ENCODE results near the gene PLPP4.

PLPP4 gene

DNA sequence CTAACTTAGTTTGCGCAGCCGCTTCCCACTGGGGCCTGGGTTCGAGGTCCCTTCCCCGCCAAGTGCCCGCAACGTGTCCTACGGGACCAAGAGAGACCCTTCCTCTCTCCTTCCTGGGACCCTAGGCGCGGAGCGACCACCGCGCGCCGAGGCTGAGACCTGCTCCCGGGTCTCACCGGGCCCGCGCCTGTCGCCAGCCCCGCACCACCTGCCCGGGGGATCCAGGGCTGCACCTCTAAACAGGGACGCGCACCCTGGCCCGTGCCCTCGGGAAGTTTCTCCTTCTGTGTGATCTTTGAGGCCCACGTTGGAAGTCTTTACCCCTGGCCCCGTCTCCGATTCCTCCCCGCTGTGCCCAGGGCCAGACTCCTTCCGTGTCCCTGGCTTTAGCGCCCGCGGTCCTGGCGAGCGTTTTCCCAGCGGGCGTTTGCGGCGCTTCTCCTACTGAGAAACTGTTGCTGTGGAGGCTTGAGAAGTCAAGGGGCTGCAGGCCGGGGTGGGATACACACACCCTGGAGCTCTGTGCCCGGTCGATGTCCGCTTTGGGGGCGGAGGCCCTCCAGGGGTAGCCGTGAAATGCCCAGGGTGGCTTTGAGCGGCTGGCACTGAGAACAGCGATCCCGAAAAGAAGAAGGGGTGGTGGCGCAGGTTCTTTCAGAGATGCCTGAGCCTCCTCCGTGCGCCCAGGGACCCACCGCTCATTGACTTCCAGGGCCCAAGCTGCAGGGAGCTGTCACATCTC is 575 bp downstream of the PLPP4 start:
- no peak for DNase-seq (ENCODE audit: low spot score)

DNA sequence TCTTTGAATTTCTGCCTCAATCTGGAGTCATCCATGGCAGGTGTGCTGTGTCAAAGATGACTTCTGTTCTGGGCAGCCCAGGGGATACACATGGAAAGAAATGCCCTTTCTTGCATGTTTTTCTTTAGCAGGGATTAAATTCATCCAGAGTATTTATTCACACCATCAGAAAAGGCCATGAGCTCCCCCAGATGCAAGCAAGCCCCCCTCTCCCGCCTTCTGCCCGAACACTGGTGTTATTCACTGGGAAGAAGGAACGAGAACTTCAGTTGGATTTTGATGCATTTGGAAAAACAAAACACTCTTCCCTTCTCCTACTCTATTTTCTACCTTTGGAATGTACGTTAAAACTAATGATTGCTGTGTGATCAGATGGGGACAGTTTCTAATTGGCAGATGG is 1.4 kb downstream of the PLPP4 start:
- DNase-seq (ENCODE audit: low spot score) = no peak

DNA sequence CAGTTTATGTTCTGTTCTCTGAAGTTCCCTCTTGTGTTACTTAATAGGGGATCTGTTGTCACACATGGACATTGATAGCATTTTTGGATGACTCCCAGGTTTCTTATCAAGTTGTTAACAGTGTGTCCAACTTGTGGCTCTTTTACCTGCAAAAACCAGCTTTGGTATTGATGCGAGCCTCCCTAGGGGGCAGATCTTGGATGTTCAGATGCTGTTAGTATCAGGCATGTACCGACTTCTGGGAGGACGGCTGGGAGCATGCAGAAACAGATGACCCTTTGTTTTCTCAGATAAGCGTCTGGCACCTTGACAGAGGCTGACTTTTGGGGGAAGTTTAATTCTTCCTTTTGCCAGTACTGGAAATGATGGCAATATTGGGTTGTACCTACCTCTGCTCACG is 2.2 kb downstream of the PLPP4 start:
- DNase-seq (ENCODE audit: low spot score) = peak; percentile 30

DNA sequence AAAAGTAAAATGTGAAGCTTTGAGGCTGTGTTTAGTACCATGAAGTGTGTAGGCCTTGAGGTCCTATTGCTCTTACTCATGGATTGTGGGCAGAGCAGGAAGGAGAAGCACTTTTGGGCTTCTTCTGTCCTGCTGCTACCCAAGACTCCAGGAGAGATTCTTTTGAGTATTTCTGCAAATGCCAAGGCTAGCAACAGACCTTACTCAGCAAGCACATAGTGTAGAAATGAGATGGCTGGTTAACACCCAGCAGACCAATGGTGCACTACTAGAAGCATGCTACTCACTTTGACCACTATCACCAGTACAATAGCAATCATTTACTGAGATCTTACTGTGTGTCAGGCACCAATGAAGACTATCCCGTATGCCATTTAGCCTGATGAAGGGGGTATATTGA is 3.2 kb downstream of the PLPP4 start:
- no peak for DNase-seq (ENCODE audit: low spot score)

DNA sequence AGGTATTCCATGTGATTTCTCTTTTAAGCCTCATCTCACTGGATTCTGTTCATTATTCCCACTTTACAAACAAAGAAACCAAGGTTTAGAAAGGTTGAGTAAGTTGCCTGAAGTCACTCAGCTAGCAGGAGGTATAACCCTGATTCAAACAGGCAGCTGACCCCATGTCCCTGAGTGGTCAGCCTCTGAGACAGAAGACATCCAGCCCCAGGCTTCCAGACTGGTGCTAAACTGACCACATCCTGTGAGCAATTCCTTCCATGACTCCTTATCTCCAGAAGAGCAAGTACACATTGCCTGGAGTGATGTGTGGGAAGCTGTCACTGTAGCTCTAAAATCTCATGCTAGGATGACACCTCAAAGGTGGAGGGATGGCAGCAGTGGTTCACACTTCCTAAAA is 3.7 kb downstream of the PLPP4 start:
- no peak for DNase-seq (ENCODE audit: low spot score)

DNA sequence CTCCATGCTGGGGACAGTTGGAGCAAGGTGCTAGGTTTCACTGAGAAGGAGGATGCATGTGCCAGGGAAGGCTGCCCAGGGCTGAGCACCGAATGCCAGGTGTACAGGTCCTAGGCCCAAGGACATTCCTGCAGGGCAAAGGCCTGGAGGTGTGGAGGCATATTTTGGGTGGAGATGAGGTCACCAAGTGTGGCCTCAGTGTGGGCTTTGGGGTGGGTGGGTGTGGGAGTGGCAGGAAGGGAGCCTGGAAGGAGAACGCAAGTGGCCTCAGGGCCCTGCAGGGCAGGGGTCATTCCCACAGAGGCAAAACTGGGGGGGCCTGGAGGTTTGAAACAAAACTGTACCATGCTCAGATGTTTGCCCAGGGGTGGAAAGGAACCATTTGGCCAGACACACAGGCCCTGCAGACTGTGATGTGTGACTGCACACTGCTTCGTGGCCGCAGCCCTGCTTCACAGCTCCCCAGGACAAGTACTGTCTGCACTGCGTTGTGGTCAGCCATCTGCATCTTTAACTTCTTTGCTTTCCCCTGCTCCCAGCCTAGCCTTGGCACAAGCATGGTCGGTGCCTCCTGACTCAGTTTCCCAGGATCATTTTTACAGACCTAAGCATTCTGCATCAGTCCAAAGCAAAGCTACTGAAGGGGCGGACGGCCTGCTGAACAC is 5.1 kb downstream of the PLPP4 start:
- no peak for DNase-seq (ENCODE audit: low spot score)

DNA sequence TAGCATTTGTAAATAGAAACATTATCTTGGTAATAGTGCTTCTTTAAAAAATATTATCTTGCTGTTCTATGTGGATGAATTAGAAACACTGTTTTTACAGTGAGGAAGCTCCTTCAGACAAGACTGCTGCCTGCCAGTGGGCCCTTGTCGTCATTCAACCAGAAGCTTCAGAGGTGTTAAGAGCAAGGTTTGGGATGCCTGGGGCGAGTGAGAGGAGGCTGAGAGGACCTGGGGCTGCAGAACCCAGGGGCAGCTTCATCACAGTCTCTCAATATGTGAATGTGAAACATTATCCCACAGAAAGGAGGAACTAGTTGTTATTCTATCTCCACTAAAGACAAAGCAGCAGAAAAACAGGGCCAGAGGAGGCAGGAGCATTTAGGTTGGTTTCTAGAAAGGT is 8.1 kb downstream of the PLPP4 start:
- no peak for DNase-seq (ENCODE audit: low spot score)

DNA sequence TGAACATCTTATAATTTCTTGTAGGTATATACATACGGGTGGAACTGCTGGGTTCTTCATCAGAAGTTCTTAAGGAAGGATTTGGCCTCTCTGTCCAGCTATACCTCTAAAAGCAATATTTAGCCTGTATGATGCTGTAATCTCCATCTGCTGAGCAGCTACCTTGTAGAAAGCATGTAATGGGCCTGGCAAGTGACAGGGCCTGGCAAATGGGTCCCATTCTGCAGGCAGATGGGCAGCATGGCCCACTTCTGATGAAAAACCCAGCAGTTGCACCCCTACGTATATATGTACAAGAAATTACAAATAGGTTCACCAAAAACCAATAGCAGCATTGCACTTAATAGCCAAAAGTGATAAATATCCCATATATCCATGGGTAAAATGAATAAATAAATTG is 9.0 kb downstream of the PLPP4 start:
- DNase-seq (ENCODE audit: low spot score) = no peak

DNA sequence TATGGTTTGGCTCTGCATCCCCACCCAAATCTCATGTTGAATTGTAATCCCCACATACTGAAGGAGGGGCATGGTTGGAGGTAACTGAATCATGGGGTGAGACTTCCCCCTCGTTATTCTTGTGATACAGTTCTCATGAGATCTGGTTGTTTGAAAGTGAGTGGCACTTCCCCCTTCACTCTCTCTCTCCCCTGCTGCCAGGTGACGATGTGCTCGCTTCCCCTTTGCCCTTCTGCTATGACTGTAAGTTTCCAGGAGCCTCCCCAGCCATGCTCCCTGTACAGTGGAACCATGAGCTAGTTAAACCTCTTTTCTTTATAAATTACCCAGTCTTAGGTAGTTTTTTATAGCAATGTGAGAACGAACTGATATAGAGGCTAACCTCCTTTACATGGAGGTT is 16.6 kb downstream of the PLPP4 start:
- no peak for DNase-seq (ENCODE audit: low spot score)

DNA sequence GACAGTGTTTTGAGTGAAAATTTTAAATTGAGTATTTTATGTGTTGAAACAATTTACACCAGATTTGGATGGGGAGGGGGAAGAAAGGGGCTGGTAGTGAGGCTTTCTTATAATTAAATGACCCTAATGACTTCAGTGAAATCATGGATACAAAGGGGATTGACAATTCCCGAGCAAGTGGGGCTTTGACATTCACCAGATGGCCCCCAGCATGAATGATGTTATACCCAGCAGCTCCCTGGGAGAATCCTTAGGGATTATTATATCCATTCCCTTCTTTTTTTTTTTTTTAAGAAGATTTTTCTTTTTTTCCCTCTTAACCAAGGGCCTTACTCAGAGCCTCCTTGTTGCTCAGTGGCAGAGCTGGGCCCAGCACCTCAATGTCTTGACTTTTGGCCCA is 17.9 kb downstream of the PLPP4 start:
- no peak for DNase-seq (ENCODE audit: low spot score)

DNA sequence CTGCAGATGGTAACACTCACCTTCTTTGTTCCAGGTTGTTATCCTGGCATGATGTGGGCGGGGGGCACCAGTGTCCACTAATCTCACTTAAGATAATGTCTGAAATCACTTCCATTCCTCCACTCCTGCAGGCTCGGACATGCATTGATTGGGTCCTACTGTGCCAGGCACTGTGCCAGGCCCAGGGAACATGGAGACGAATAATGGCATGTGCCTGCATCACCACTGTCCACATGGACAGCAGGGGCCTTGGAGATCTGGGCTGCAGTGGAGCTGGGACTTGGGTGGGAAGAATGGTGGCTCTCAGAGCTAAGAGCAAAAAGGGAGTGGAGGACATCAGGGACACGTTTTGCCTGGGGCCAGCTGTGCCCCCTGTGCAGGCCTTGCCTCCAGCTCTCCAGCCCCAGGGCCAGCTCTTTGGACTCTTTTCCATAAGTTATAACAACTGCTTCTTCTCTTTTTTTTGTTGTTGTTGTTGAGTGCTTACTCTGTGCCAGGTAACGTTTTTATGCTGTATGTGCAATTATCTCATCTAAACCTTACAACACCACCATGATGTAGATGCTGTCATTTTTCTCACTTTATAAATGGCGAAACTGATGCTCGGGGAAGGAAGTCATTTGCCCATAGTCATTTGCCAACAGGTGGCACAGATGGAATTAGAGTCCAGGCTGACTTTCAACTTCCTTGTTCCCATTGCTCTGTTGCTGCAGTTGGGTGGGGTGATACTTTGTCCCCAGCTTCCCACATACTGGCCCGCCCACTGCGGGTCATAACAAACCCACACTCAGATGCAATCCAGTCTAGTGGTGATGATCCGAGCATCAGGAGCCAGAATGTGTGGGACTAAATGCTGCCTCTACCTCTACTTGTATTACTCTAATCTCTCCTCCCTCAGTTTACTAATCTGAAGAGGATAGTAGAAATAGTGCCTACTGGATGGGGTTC is 19.1 kb downstream of the PLPP4 start:
- no peak for DNase-seq (ENCODE audit: low spot score)

DNA sequence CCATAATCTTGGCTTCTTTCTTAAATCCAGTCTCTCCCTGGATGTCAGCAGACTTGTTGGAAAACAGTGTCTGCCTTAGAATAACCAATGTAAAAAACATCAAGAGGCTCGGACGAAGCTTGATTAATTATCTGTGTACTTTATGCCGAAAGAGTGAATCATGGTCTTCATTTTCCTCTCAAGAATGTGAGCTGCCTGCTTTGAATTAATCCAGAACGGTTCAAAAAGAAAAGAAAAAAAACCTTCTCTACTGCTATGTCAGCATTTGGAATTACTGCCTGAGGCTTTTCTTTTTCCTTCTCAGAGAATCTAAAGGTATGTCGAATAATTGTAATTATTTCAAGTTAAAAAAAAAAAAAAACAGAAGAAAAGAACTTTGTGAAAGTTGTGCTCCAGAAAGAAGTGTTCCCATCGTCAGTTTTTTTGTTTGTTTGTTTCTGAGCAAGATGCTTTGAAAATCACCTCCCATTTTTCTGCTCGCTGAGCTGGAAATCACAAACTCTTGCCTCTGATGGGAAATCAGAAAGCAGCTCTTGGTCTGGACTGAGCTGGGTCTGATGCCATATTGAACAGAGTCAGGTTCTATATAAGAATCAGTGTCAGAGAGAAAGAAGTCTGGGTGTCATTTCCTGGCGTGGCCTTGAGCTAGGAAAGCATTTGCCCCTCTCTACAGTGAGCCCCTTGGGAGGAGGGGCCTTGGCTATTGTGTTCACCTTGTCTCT is 20.2 kb downstream of the PLPP4 start:
- no peak for DNase-seq (ENCODE audit: low spot score)

DNA sequence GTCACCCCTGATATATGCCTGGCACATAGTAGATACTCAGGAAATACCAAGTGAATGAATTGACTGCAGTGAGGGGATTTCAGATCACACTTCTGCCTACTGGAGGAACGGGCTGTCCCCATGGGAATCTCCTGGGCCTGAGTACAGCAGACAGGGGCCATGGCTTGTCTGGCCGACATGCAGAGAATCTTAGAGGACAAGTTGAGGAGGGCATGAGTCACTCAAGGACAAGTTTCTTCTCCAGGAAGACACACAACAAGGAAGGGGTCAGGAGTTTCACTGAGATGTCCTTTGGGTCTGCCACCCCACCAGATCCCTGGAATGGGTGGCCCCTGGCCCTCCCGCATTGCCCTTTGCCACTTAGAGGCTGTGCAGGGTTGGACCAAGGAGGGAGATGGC is 20.7 kb downstream of the PLPP4 start:
- DNase-seq (ENCODE audit: low spot score) = no peak

DNA sequence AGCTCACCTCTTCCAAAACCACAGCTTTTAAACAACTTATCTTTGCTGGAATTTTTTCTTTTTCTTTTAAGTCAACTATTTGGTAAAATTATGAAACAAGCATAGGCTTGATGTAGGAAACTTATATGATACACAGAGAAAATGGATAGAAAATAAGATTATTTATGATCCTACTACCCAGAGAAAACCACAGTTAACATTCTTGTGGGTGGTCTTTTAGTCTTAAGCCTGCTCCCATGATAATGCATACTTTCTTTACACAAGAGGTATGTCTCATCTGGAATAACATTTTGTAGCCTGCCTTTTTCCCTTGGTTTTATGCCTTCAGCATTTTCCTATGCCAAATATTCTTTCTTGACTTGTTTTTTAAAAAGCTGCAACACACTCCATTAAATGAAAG is 21.4 kb downstream of the PLPP4 start:
- DNase-seq (ENCODE audit: low spot score) = no peak

DNA sequence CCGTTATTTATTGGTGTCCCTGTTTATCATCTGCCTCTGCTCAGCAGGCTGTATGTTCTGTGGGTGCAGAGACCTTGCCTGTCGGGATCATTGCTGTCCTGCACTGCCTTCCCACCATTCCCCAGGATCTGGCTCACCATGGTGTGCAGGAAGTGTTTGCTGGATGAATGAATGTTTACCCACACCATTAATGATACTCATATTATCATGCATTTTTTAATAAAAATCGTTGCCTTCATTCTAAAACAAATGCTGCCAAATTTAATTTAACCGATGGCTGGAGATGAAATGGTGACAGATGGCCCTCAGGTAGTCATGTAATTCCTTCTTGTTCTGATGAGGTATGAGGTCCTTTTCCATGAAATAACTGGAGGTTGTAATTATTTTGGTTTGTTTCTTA is 22.5 kb downstream of the PLPP4 start:
- no peak for DNase-seq (ENCODE audit: low spot score)

DNA sequence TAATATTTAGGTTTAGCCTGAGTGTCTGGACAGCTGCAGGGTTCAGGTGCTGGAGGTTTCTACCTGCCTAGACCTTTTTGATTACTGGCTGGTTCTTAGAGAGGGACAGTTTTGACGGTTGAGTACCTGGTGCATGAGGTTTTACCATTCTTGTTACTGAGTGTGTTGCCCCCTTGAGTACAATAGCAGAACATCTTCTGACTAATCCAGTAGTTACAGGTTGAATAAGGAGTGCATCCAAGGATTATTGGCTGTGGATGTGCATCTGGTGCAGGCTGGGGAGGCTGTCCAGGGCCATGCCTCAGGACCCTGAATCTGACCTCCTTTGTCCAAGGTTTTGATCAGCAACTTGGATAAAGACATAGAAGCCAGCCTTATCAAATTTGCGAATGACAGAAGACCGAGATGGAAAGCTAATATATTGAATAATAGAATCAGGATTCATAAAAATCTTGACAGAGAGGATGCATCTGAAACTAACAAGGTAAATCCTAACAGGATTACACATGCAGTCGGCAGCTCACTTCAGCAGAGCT is 23.1 kb downstream of the PLPP4 start:
- DNase-seq (ENCODE audit: low spot score) = no peak

DNA sequence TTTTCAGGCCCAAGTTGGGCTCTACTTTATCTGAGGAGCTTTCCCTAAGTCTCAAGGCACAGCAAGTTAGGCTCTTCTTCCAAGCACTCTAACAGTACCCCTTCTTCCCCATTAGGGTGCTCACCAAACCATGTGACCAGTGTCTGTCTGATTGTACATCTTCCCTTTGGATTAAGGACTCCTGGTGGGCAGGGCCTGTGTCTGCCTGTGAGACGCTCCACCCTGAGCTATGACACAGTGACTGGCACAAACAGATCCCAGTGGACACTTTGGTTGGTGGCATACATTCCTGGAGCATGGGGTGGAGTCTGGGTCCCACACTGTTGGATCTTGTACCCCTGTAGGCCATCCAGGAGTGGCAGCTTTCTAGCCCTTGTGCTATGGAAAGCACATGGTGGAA is 23.8 kb downstream of the PLPP4 start:
- no peak for DNase-seq (ENCODE audit: low spot score)

DNA sequence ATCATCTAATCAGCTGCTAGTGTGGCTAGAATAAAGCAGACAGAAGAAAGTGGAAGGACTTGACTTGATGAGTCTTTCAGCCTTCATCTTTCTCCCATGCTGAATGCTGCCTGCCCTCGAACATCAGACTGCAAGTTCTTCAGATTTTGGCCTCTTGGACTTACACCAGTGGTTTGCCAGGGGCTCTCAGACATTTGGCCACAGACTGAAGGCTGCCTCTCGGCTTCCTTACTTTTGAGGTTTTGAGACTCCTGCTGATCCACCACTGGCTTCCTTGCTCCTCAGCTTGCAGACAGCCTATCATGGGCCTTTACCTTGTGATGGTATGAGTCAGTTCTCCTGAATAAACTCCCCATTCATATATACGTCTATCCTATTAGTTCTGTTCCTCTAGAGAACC is 26.0 kb downstream of the PLPP4 start:
- DNase-seq (ENCODE audit: low spot score) = no peak

DNA sequence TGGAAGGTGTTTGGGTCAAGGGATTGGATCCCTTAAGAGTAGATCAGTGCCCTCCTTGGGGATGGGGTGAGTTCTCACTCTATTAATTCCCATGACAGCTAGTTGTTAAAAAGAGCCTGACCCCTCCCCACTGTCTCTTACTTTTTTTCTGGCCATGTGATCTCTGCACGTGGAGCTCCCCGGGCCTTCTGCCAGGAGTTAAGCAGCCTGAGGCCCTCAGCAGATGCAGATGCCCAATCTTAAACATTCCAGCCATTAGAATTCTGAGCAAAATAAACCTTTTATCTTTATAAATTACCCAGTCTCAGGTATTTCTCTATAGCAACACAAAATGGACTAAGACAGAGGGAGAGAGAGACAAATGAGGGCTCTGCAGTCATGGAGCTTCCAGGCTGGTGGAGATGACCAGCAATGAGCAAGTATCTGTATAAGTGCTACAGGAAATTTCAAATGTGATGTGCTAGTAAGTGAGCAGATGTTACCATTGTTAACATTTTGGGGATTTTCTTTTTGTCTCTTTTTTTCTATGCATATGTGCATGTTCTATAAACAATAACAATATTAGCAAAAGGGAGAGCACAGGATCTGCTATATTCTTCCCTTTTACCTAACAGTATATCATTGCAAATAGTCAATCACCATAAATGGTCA is 26.7 kb downstream of the PLPP4 start:
- DNase-seq (ENCODE audit: low spot score) = no peak

DNA sequence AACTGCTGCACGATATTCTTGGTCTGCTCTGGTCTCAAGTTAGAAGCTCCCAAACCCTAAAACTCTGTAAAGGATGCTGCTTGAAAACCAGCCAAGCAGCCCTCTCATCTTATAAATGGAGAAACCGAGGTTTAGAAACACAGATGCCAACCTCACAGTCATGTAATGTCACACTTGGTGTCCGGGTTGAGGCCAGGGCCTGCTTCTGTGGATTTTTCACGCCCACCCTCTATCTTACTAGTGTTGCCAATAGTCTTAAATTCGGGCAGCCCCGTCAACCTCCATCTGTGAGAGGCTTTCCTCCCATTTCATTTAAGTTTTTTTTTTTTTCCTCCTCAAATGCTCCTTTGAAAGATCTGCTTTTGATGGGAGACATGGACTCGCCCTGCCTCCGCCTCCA is 28.9 kb downstream of the PLPP4 start:
- DNase-seq (ENCODE audit: low spot score) = no peak

DNA sequence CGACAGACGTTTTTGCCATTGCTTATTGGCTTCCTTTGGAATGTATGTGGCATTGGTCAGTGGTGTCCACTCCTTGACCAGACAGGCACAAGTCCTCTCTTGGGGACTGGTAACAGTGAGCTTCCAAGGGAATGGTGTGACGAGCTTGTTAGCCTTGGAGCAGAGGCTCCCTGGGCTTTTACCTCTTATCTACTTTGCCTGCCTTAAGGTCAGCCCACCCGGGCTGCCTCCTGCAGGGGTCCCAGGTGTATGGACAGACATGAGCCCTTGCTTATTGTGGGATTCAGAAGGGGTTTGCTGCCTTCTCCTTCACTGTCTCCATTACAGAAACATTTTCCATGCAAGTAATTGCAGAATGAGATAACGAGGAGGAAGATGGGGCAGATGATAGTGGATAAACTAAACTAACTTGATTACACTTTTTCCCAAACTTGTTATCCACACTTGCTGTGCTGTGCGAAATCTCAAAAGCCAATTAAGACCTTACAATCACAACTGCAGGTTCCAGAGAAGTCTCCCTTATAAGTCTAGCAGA is 29.7 kb downstream of the PLPP4 start:
- no peak for DNase-seq (ENCODE audit: low spot score)

Measured in putamen (tissue), 1 donor.